Calu3 (cell line): ENCODE measurements around the gene NRG4. TPM values are rescaled to one million over a fixed set of nuclear protein-coding genes. Genes with fewer than 3 reads are reported as not detected.

Source experiments
- Bru-seq: library from RNA; stranded (reverse); fragments of 400-500 nt; gene quantifications from one replicate; lab custom pipeline; 2021; lab: Mats Ljungman, UMichigan
- BruChase-seq, 2 experiments: library from RNA; stranded (reverse); fragments of 400-500 nt; gene quantifications; one replicate each; lab custom pipeline; 2021; lab: Mats Ljungman, UMichigan
- BruUV-seq: library from RNA; stranded (reverse); fragments of 400-500 nt; replicated peaks from 2 replicates; lab custom pipeline; 2021; lab: Mats Ljungman, UMichigan
- CTCF ChIA-PET: fragments of 300-600 bp; sonication (Branson Sonifier 250); formaldehyde crosslinking; loops from one replicate; lab custom pipeline; 2022; ENCODE audit warnings: antibody characterized with exemption; lab: Charles Lee
- DNase-seq: peaks from one replicate; pipeline ENCODE4 v3.0.0; 2022
- H3K27ac Mint-ChIP-seq: one replicate; pipeline ENCODE4 v1.8.0; 2022; ENCODE audit warnings: mixed read lengths; ENCODE audit not compliant: unreplicated experiment
- H3K27me3 Mint-ChIP-seq: one replicate; pipeline ENCODE4 v1.8.0; 2022; ENCODE audit warnings: mixed read lengths; ENCODE audit not compliant: unreplicated experiment
- H3K36me3 Mint-ChIP-seq: one replicate; pipeline ENCODE4 v1.8.0; 2022; ENCODE audit warnings: mild to moderate bottlenecking, moderate library complexity, mixed read lengths; ENCODE audit not compliant: insufficient read depth, unreplicated experiment
- H3K4me1 Mint-ChIP-seq: one replicate; pipeline ENCODE4 v1.8.0; 2022; ENCODE audit warnings: mild to moderate bottlenecking, low read depth, mixed read lengths; ENCODE audit not compliant: unreplicated experiment
- H3K4me3 Mint-ChIP-seq: one replicate; pipeline ENCODE4 v1.8.0; 2022; ENCODE audit warnings: mild to moderate bottlenecking, low read depth, moderate library complexity, mixed read lengths; ENCODE audit not compliant: unreplicated experiment
- H3K9me3 Mint-ChIP-seq: one replicate; pipeline ENCODE4 v1.8.0; 2022; ENCODE audit warnings: low read depth, mixed read lengths; ENCODE audit not compliant: unreplicated experiment
- CTCF ChIP-seq: fragments of 200-600 bp; IDR thresholded peaks from one replicate; pipeline ENCODE4 v1.8.0; 2022; ENCODE audit warnings: antibody characterized with exemption; ENCODE audit not compliant: unreplicated experiment
- intact Hi-C: fragments of 100-400 bp; cut with micrococcal nuclease; formaldehyde crosslinking; loops from one replicate; pipeline ENCODE4 v1.10.0; 2022; ENCODE audit not compliant: unreplicated experiment
- long read RNA-seq: library from polyadenylated mRNA; stranded (forward); transcript quantifications from one replicate; pipeline ENCODE4 v2.0.0, GENCODE V29; 2022
- total RNA-seq: library from RNA; stranded (reverse); gene quantifications from 2 replicates; pipeline ENCODE4 v1.2.3, GENCODE V29; 2022

Gene NRG4, protein sequence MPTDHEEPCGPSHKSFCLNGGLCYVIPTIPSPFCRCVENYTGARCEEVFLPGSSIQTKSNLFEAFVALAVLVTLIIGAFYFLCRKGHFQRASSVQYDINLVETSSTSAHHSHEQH
- total RNA-seq (0.09 and 0.71 TPM in 2 replicates), Bru-seq, nascent RNA (percentile 18 among the genes with signal in this experiment), BruChase-seq, experiment 1, labeled RNA remaining after a 6-hour chase (percentile 7 among the genes with signal in this experiment), BruChase-seq, experiment 2, labeled RNA remaining after a 2-hour chase (percentile 7 among the genes with signal in this experiment)
- long read RNA-seq, partial matches to known transcripts: 0 of 2 reads
- long read RNA-seq, other reads (novel, unspliced or antisense): 2 of 2 reads

- Mint-ChIP-seq H3K4me3 (peak within 1 kb of the TSS; percentile 70), H3K4me1 (peaks cover 9% of the 10 kb centered on the region), H3K27me3 (peaks cover 25% of the 10 kb centered on the region), H3K36me3 (peaks cover 5% of the 10 kb centered on the region), H3K9me3 (peaks cover 6% of the 10 kb centered on the region), H3K27ac (peak within 1 kb of the TSS; percentile 85)
- TF ChIP-seq CTCF: no peak
- DNase-seq: peak; percentile 7
- no TSS peak for BruUV-seq
- CTCF ChIA-PET: interaction anchor here (1.6 kb wide), 1 partner anchor 25 kb away, joined by 3 read pairs; no protein-coding TSS in a partner anchor
- intact Hi-C loops: no loop called here
These were observed at the start of gene NRG4 for GRCh38 chr15:76011627-76012551. NRG4 (minus strand) TSS chr15:76012424; CDS start chr15:76011230, 1,194 bp downstream.

DNA sequence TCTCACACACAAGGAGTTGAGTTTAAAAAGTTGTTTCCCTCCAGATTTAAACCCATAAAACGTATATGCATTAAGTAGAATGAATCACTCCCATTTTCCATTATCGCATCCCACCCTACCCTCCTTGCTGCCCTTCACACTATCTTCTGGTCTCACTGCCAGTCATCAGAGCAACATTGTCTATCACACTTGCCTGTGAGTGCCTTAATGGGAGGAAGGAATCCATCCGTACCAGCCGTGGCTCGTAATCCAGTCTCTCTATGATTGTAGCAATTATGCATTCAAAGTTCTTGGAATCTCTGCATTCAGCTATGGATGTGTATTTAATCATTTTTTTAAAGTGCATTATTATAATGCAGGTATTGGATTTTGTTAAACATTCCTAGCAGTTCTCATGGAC is 49.5 kb upstream of the NRG4 start:
- H3K4me1 Mint-ChIP-seq: peaks cover 17% of the 10 kb centered on the region
- intact Hi-C loops: no loop called here
- BruUV-seq: no TSS peak
- H3K27ac Mint-ChIP-seq: no peak overlapping the region
- H3K9me3 Mint-ChIP-seq: no peaks in the 10 kb centered on the region
- peaks cover 14% of the 10 kb centered on the region for H3K36me3 Mint-ChIP-seq
- H3K27me3 Mint-ChIP-seq: peaks cover 86% of the 10 kb centered on the region
- H3K4me3 Mint-ChIP-seq: no peak overlapping the region
- CTCF ChIA-PET: interaction anchor here (0.6 to 1.2 kb wide), 3 partner anchors 89 to 266 kb away, joined by 3 read pairs; partner anchors contain the start of gene UBE2Q2
- DNase-seq: no peak
- no peak for TF ChIP-seq CTCF

DNA sequence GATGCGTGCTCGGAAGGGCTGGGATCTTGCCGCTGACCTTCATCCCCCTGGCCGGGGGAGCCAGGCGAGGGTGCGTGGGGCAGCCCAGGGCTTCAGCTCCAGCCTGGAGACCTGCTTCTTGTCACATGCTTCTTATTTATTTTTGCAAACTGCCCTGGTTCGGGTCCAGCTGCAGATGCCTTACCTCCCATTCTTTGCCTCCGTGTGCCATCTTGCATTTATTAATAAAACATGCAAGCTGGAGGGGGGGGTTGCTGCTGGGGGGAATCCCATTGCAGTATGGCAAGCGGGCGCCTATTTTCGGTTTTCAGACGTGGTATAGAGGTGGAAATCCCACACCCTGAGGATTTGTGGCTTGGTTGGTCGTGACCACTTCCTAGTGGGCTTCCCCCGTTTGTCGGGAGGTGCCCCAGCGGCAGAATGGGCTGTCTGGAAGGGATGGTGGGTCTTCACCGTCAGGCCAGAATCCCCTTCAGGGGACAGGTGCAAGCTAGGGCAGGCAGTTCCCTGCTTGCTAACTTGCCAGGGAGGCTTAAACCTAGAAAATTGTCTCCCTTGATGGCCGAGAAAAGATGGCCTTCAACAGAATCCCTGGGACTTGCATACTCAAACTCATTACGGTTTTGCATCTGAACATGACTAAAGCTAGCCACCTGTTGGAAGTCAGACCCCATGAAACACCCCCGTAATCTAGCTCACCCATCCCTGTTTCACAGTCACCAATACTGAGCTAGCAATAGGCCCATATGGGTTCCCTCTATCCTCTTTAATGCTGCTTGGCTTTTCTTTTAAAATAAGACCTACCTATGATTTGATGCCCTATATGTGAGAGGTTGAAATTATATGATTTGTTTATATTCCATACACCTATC is 48.1 kb upstream of the NRG4 start:
- H3K27me3 Mint-ChIP-seq: peaks cover 72% of the 10 kb centered on the region
- CTCF ChIA-PET: interaction anchor here (0.6 to 5.5 kb wide), 4 partner anchors 15 to 774 kb away, joined by 3 to 72 read pairs (median 4); no protein-coding TSS in a partner anchor
- BruUV-seq: no TSS peak
- no peak overlapping the region for H3K27ac Mint-ChIP-seq
- intact Hi-C loops: no loop called here
- peaks cover 20% of the 10 kb centered on the region for H3K4me1 Mint-ChIP-seq
- DNase-seq: no peak
- TF ChIP-seq CTCF: no peak
- H3K4me3 Mint-ChIP-seq: peak overlapping the region; percentile 66
- H3K36me3 Mint-ChIP-seq: peaks cover 14% of the 10 kb centered on the region
- no peaks in the 10 kb centered on the region for H3K9me3 Mint-ChIP-seq
